ENCODE results near the gene SPPL2A. TPM values are rescaled to one million over a fixed set of nuclear protein-coding genes. Genes with fewer than 3 reads are reported as not detected.

SPPL2A gene
- total RNA-seq, 1 donor from 2014 or later = 146 TPM

DNA sequence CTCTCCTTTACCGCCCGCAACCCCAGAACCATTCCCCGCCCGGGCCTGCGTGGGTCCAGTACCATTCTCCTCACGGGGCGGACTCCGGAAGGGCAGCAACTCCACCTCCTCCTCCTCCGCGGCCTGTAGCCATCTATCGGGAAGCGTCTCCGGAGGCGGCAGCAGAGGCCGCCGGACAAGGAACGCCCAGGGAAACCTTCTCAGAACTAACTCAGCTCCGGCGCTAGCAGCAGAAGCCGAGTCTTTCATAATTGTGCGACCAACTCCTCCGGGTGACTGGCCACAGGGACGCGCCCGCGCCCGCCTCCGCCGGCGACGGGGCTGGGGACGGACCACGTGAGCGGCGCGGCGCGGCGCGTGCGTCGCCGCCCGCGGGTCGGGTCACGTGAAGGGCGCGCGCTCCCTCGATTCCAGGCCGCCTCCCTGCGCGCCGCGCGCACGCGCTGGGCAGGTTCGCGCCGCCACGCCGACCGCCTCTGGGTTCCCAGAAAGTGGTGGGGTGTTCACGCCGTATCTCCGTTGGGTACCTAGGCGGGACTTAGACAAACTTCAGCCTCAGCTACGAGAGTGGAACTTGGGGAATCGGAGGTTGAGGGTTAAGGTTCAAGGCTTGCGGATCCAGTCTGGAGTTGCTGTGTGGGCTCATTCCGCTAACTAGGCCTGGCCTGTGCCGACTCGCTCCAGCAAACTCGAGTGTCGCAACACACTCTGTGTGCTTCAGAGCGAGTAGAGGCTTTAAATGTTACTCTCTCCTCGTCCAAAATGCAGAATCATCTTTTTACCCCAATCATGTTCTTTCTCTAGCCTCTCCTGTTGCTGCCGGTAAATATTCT lies 78.8 kb downstream of the SPPL2A start, which contains the start of gene TRPM7:
TRPM7 (minus strand) TSS at position 329 of the 833 bp plus-strand sequence; CDS start at position 65, 264 bp downstream.
- intact Hi-C loops (cut with micrococcal nuclease) = loop anchor here (1.0 to 10.0 kb wide), 10 partner anchors 11 to 1876 kb away; partner anchors contain the start of genes CEP152, DTWD1, EID1 and FAM227B

DNA sequence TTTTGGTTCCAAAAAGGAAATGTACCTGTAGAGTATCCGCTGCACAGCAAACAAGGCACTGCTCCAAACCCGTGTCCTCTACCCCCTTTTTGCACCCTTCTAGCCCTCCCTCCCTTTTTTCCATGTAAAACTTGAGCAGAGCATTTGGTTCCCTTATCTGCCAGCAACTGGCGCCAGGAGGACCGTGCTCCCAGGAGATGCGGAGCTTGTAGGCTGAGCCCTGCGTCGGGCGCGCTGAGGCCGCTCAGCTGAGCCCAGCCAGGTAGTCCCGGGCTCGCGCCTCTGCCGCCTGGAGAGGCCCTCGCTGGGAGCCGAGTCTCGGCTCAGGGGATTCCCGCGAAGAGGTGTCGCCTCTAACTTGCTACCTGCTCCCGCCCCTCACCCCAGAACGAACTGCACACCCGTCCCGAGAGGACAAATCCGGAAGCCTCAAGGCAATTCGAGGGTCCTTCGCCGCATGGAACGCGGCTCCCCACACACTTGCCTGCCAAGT lies 79.5 kb downstream of the SPPL2A start:
- intact Hi-C loops (cut with micrococcal nuclease) = loop anchor here (1.0 to 10.0 kb wide), 8 partner anchors 11 to 1875 kb away; partner anchors contain the start of genes CEP152, DTWD1, EID1 and FAM227B

DNA sequence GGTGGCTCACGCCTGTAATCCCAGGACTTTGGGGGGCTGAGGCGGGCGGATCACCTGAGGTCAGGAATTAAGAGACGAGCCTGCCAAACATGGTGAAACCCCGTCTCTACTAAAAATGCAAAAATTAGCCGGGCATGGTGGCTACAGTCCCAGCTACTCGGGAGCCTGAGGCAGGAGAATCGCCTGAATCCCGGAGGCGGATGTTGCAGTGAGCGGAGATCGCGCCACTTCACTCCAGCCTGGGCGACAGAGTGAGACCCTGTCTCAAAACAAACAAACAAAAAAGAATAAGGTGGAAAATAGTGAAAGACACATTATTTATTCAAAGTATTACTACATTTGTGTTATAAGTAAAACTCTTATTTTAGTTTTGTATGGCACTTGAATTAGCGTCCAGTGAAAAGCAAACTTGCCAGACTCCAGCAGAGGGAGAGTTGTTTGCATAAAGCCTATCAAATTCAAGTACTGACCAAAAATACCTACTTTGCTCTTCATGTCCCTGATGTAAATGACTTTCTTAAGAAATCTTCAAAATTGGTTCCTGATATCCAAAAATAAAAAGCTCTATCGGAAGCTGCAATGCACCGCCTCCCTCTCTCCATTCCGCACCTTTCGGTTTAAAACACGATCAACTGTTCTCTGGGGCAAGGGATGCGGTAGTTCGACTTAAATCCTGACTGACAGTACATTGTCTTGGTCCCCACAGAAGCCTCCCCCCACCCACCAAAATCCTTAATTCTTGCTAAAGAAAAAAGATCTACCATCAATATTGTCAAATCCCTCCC lies 80.1 kb downstream of the SPPL2A start:
- intact Hi-C loops (cut with micrococcal nuclease) = loop anchor here (10.0 kb wide), 1 partner anchor 1811 kb away; the partner anchor contains the start of gene EID1

DNA sequence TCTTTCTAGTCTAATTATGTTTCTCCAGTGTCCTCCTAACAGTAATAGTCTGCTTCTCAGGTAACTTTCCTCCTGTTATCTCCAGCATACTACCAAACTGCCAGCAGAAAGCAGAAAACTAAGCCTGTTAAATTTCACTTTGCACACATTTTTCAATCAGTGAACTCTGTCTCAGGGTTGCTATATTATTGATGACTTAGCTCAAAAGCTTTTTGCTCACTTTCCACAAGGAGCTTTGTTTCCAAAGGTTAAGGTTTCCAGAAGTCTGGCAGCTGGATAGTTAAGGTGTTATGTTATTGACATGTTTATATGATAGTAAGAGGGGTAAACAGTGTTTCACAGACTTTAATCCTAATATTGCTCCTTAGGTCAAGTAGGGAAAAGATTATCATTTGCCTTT lies 84.0 kb downstream of the SPPL2A start:
- intact Hi-C loops (cut with micrococcal nuclease) = loop anchor here (10.0 kb wide), 1 partner anchor 1807 kb away; the partner anchor contains the start of gene EID1

DNA sequence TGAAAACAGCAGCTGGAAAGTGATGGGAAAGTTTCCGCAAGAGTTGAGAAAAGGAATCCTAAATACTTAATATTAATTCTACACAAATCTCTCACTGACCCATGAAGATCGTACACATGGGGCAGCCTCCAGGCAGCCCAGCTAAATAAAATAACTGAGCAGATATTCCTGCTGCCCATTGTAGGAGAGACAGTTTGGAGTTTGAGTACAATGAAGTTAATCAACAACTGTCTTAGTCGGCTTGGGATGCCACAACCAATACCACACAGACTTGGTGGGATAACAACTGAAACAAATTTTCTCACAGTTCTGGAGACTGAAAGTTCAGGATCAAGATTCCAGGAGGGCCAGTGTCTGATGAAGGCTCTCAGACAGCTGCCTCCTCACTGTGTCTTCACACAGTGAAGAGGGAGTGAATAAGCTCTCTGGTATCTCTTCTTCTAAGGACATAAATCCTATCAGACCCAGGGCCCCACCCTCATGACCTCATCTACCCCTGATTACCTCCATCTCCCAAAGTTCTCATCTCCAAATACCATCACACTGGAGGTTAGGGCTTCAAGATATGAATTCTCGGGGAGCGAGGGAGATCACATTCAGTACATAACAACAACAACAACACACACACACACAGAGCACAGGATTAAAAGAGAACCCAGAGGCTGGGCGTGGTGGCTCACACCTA lies 88.6 kb downstream of the SPPL2A start:
- intact Hi-C loops (cut with micrococcal nuclease) = no loop called here

DNA sequence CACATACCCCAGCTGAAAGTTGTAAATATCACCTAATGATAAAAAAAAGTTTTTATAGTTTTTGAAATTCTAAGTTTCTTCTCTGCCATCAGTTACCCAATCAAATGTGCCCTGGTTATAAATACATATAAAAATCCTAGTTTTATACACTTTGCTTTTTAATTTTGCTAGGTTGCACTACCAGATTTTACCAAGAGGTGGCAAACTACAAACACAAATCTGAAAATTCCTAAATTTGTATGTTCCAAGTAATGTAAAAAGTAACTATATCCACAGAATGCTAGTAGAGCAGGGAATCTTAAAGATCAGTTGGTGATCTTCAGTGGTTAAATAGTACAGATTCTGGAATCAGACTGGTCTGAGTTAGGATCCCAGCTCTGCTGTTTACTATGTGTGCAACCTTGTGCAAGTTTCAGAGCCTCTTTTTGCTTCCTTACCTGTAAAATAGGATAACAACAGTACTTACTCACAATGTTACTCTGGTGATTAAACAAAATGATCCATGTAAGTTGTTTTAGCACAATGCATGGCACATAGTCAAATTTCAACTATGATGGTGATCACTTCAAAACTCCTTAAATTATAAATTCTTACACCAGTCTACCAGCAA lies 89.9 kb downstream of the SPPL2A start:
- intact Hi-C loops (cut with micrococcal nuclease) = loop anchor here (1.0 kb wide), 4 partner anchors 11 to 232 kb away; partner anchors contain the start of gene TRPM7

DNA sequence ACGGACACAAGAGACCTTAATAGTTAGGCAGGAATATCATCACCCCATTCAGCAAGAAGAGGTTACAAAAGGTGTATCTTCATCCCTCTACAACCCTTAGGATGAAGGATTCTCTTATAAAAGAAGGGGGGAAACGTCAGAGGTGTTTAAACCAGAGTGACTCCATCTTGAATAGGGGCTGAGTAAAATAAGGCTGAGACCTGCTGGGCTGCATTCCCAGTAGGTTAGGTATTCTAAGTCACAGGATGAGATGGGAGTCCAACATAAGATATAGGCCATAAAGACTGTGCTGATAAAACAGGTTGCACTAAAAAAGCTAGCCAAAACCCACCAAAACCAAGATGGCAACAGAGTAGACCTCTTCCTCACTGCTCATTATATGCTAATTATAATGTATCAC lies 95.4 kb downstream of the SPPL2A start:
- intact Hi-C loops (cut with micrococcal nuclease) = no loop called here

DNA sequence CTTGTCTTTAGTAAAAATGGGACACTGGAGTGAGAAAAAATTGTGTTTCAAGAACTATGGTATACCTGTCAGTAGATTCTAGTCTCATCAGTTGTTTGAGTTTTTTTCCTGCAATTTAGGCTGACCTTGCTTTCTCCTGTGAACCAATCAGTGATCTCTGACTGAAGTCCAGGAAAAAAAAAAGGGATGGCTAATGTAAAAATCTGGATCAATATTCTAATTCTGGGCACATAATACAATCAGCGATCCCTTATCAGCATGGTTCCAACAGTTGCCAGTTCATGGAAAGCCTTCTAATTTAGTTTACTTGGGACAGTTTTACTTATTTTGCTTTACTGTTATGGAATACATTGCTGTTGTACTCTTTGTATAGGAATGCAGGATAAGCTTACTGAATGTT lies 95.9 kb downstream of the SPPL2A start:
- intact Hi-C loops (cut with micrococcal nuclease) = no loop called here

DNA sequence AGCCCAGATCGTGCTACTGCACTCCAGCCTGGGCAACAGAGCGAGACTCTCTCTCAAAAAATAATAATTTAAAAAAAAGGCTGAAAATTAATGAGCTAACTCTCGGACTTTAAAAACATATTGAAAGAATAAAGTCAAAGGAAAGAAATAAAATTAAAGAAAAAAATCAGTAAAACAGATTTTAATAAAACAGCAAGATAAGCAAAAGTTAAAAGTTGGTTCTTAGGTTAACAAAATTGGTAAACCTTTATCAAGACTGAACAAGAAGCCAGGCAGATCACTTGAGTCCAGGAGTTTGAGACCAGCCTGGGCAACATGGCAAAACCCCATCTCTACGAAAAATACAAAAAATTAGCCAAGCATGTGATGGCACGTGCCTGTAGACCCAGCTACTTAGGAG lies 99.6 kb downstream of the SPPL2A start:
- intact Hi-C loops (cut with micrococcal nuclease) = no loop called here

DNA sequence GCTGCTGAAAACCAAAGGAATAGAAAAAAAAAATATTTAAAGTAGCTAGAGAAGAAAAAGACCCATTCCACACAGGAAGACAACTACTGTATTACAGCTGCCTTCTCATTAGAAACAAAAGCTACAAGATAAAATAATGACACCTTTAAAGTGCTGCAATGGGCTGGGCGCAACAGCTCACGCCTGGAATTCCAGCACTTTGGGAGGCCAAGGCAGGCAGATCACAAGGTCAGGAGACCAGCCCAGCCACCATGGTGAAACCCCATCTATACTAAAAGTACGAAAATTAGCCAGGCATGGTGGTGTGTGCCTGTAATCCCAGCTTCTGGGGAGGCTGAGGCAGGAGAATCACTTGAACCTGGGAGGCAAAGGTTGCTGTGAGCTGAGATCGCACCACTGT lies 110.0 kb downstream of the SPPL2A start:
- intact Hi-C loops (cut with micrococcal nuclease) = no loop called here

DNA sequence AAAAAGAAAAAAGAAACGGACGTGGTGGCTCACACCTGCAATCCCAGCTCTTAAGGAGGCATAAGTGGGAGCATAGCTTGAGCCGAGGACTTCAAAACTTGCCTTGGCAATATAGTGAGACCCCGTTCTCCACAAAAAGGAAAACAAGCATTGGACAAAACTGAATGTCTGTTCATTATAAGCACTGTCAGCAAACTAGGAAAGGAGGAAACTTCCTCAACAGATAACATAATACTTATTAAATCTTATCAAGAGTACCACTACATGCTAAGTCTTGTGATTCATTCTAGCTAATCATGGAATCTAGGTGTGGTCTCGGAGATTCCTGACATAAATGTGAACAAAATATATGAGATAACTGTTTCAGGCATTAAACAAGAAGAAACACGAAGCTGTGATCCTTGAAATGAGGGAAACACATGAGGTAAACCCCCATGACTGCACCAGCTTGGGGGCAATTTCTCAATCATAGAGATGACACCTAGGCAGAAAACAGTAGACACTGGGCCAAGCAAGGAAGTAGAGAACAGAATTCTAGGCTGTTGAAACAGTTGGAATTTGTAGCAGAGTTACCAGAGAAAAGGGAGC lies 112.3 kb downstream of the SPPL2A start:
- intact Hi-C loops (cut with micrococcal nuclease) = no loop called here

DNA sequence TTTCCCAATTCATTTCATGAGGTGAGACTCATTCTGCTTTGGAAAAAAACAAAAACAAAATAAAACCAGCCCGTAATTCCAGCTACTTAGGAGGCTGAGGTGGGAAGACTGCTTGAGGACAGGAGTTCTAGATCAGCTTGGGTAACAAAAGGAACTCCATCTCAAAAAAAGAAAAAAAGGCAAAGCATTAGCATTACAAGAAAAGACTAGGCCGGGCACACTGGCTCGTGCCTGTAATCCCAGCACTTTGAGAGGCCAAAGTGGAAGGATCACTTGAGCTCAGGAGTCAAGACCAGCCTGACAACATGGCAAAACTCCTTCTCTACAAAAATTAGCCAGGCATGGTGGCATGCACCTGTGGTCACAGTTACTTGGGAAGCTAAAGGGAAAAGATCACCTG lies 112.8 kb downstream of the SPPL2A start:
- intact Hi-C loops (cut with micrococcal nuclease) = no loop called here

Other genes starting within 250 kb of the SPPL2A start
- 0.66 TPM in 1 of 2 replicates, not detected in the other for gene USP50, start 219.0 kb downstream of the SPPL2A start, total RNA-seq
- gene TRPM7, start 78.9 kb downstream of the SPPL2A start, total RNA-seq = 41.9 and 45.0 TPM in 2 replicates
- 10.4 and 11.5 TPM in 2 replicates for gene AP4E1, start 143.0 kb upstream of the SPPL2A start, total RNA-seq